MV-4-11 (cell line): Measurements from ENCODE around the gene CTNNA2.
"Not testable (repeated sequence)": the region's sequence is repeated elsewhere in the genome, so short reads cannot be mapped to it uniquely, and the experiment has no call there.

Experiments
- DNase-seq: peaks from one replicate; lab custom pipeline; 2025; lab: John Stamatoyannopoulos, UW

The CTNNA2 gene

GRCh38 chr2:80086831-80087230, 574.0 kb downstream of the CTNNA2 start:
- no peak for DNase-seq

GRCh38 chr2:80091237-80091636, 578.4 kb downstream of the CTNNA2 start:
- no peak for DNase-seq

GRCh38 chr2:80092474-80092873, 579.6 kb downstream of the CTNNA2 start:
- no peak for DNase-seq

GRCh38 chr2:80098503-80098902, 585.7 kb downstream of the CTNNA2 start:
- DNase-seq = not testable (repeated sequence)

GRCh38 chr2:80102026-80102425, 589.2 kb downstream of the CTNNA2 start:
- no peak for DNase-seq

GRCh38 chr2:80105015-80105640, 592.3 kb downstream of the CTNNA2 start:
- no peak for DNase-seq

- no peak for DNase-seq
These were observed 598.3 kb downstream of the CTNNA2 start for GRCh38 chr2:80111185-80111584.

- DNase-seq = no peak
These were observed 599.9 kb downstream of the CTNNA2 start for GRCh38 chr2:80112790-80113189.

- no peak for DNase-seq
These were observed 600.5 kb downstream of the CTNNA2 start for GRCh38 chr2:80113399-80113798.

- no peak for DNase-seq
These were observed 602.0 kb downstream of the CTNNA2 start for GRCh38 chr2:80114812-80115211.

- DNase-seq = no peak
These were observed 604.5 kb downstream of the CTNNA2 start for GRCh38 chr2:80117401-80117800.

GRCh38 chr2:80120866-80121265, 608.0 kb downstream of the CTNNA2 start:
- DNase-seq = no peak

- DNase-seq = no peak
These were observed 609.8 kb downstream of the CTNNA2 start for GRCh38 chr2:80122675-80123074.

GRCh38 chr2:80126596-80127189, 613.8 kb downstream of the CTNNA2 start:
- no peak for DNase-seq

- DNase-seq = no peak
These were observed 615.2 kb downstream of the CTNNA2 start for GRCh38 chr2:80128080-80128479.

- DNase-seq = no peak
These were observed 619.4 kb downstream of the CTNNA2 start for GRCh38 chr2:80132281-80132680.

- no peak for DNase-seq
These were observed 622.1 kb downstream of the CTNNA2 start for GRCh38 chr2:80135001-80135400.

GRCh38 chr2:80136338-80136737, 623.5 kb downstream of the CTNNA2 start:
- no peak for DNase-seq

GRCh38 chr2:80139001-80139400, 626.1 kb downstream of the CTNNA2 start:
- no peak for DNase-seq

- DNase-seq = no peak
These were observed 628.3 kb downstream of the CTNNA2 start for GRCh38 chr2:80141007-80141726.

- no peak for DNase-seq
These were observed 632.6 kb downstream of the CTNNA2 start for GRCh38 chr2:80145499-80145898.

GRCh38 chr2:80146757-80147156, 633.9 kb downstream of the CTNNA2 start:
- not testable (repeated sequence) for DNase-seq

GRCh38 chr2:80147690-80148089, 634.8 kb downstream of the CTNNA2 start:
- DNase-seq = no peak
